Lower lobe of right lung (tissue), 2 donors: ENCODE measurements around the gene VPS33A. TPM values are rescaled to one million over a fixed set of nuclear protein-coding genes. Genes with fewer than 3 reads are reported as not detected.

Experiments used
- ATAC-seq, 2 donors: fragments of 200-7000 bp; cut with Tn5 transposase; one replicate each; pipeline ENCODE4 v1.9.1; 2020 to 2022; ENCODE audit warnings: mild to moderate bottlenecking in 2 of 2, moderate library complexity in 2 of 2
- DNase-seq: peaks from one replicate; pipeline ENCODE4 v3.0.0-alpha.2; 2020
- H3K27ac ChIP-seq: fragments of 200-600 bp; one replicate; pipeline ENCODE4 v1.8.0; 2022
- H3K27me3 ChIP-seq: fragments of 200-600 bp; one replicate; pipeline ENCODE4 v1.8.0; 2022; ENCODE audit warnings: low read depth
- H3K36me3 ChIP-seq: fragments of 200-600 bp; one replicate; pipeline ENCODE4 v1.8.0; 2022; ENCODE audit warnings: mild to moderate bottlenecking
- H3K4me1 ChIP-seq: fragments of 200-600 bp; one replicate; pipeline ENCODE4 v1.8.0; 2022
- H3K4me3 ChIP-seq: fragments of 200-600 bp; one replicate; pipeline ENCODE4 v1.8.0; 2022; ENCODE audit warnings: mild to moderate bottlenecking
- H3K9me3 ChIP-seq: fragments of 200-600 bp; one replicate; pipeline ENCODE4 v1.8.0; 2022
- intact Hi-C: fragments of 100-400 bp; cut with DNase I; formaldehyde crosslinking; loops from one replicate; pipeline ENCODE4 v1.11.0; 2022
- total RNA-seq: library from RNA; stranded (reverse); fragmentation: NEBNext Ultra II Directional; extraction: Animal tissue kit (Norgen Biotek cat#: 25700); gene quantifications from one replicate; pipeline ENCODE4 v1.2.1, GENCODE V29; 2021
- TF ChIP-seq, protein P1 (sequence below): fragments of 200-600 bp; IDR thresholded peaks from one replicate; pipeline ENCODE4 v1.8.0; 2022; ENCODE audit warnings: antibody characterized with exemption, mild to moderate bottlenecking
- donor health status: DM: no; HTN: yes; CAD: no; lungs with severe emphysema.

Gene VPS33A
- total RNA-seq, 1 donor from 2014 or later = 16.2 TPM

DNA sequence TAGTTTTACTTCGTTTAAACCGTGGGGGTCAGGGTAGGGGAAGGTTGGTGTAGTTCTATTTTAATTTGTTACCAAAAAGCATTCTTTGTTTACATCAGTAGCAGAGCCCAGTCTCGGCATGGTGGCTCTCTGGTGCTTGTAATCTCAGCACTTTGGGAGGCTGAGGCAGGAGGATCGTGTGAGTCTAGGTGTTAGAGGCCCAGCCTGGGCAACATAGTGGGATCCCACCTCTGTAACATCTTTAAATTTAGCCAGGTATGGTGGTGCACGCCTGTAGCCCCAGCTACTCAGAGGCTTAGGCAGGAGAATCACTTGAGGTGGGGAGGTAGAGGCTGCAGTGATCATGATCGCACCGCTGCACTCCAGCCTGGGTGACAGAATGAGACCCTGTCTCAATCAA, 81.2 kb downstream of the VPS33A start:
- H3K36me3 ChIP-seq = no peaks in the 10 kb centered on the region
- H3K9me3 ChIP-seq = no peaks in the 10 kb centered on the region
- DNase-seq (no peak), ATAC-seq (no peak)
- intact Hi-C loops = no loop called here
- H3K27me3 ChIP-seq = peaks cover 12% of the 10 kb centered on the region
- H3K4me1 ChIP-seq = peaks cover 11% of the 10 kb centered on the region
- H3K4me3 ChIP-seq = no peak overlapping the region
- TF ChIP-seq, protein P1, sequence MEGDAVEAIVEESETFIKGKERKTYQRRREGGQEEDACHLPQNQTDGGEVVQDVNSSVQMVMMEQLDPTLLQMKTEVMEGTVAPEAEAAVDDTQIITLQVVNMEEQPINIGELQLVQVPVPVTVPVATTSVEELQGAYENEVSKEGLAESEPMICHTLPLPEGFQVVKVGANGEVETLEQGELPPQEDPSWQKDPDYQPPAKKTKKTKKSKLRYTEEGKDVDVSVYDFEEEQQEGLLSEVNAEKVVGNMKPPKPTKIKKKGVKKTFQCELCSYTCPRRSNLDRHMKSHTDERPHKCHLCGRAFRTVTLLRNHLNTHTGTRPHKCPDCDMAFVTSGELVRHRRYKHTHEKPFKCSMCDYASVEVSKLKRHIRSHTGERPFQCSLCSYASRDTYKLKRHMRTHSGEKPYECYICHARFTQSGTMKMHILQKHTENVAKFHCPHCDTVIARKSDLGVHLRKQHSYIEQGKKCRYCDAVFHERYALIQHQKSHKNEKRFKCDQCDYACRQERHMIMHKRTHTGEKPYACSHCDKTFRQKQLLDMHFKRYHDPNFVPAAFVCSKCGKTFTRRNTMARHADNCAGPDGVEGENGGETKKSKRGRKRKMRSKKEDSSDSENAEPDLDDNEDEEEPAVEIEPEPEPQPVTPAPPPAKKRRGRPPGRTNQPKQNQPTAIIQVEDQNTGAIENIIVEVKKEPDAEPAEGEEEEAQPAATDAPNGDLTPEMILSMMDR = no peak
- H3K27ac ChIP-seq = no peak overlapping the region

DNA sequence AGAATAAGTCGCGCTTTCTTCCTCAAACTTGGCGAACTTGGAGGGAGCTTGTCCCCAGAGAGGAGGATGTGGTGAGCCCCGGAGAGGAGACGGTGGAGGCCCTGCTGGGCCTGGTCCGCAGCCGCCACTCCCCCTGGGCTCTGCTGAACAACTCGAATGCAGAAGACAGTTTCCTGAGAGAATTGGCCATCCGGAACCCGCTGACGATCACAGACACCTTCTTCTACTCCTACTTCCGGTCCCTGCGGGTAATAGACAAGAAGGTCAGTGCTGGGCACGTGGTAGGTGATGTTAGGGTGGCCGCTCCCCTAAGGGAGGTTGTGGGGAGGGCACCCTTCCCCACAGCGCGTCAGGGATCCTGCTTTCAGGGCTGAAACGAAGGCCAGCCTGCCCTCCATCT, 81.8 kb downstream of the VPS33A start:
- peaks cover 11% of the 10 kb centered on the region for H3K4me1 ChIP-seq
- no peaks in the 10 kb centered on the region for H3K9me3 ChIP-seq
- no peak overlapping the region for H3K27ac ChIP-seq
- H3K4me3 ChIP-seq = no peak overlapping the region
- ATAC-seq (no peak), DNase-seq (no peak)
- intact Hi-C loops = no loop called here
- H3K36me3 ChIP-seq = no peaks in the 10 kb centered on the region
- H3K27me3 ChIP-seq = peaks cover 12% of the 10 kb centered on the region
- TF ChIP-seq, protein P1 = no peak

DNA sequence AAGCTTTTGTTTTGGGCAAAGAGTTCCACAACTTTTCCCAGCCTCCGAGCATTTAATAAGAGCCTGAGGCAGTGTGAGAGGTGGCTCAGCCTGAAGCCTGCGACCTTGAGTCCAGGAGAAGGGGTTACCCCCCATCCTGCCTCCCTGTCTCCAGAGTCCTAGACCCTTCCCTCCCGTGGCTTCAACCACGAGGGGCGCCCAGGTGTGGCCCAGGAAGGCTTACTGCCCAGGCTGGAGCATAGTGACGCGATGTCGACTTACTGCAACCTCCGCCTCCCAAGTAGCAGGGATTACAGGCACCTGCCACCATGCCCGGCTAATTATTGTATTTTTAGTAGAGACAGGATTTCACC, 82.7 kb downstream of the VPS33A start:
- intact Hi-C loops = no loop called here
- ATAC-seq = peak; percentile 21 to 27
- no peak overlapping the region for H3K27ac ChIP-seq
- H3K4me1 ChIP-seq = peaks cover 11% of the 10 kb centered on the region
- peak overlapping the region; percentile 60 for H3K4me3 ChIP-seq
- no peak for DNase-seq
- H3K27me3 ChIP-seq = peaks cover 12% of the 10 kb centered on the region
- TF ChIP-seq, protein P1 = no peak
- no peaks in the 10 kb centered on the region for H3K9me3 ChIP-seq
- H3K36me3 ChIP-seq = no peaks in the 10 kb centered on the region

DNA sequence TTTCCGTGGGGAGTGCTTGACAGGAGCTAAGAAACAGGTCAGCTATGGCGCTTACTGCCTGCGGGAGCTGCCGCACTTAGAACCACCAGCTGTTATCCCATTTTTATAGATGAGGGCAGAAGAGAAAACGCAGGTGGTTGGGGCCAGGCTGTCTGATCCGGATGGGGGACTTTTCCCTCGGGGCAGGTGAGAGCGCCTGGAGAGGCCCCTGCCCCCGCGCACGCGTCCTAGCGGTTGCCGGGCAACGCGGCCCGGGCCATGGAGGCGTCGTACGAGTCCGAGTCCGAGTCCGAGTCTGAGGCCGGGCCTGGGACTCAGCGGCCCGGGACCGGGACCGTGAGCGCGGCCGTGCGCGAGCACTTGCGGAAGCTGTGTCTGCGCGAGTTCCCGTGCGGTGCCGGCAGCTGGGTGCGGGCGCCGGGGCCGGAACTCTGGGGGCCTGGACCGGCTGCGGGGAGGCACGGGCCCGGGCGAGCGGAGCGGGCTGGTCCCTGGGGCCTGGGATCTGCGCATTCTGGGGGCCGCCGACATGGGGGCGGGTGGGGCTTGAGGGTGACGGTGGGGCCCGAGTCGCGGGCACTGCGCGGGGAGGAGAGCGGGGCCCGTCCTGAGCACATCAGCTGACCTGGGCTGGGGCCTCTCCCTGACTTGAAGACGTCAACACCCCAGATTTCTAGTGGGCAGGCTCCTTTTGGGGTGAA, 83.3 kb downstream of the VPS33A start, which contains the start of gene LRRC43:
Gene LRRC43 (plus strand): TSS at position 237 of the 701 bp plus-strand sequence. CDS start 22 bp downstream, at position 259.
- Histone ChIP-seq H3K36me3 (no peaks in the 10 kb centered on the region), H3K4me1 (peaks cover 11% of the 10 kb centered on the region), H3K4me3 (peak within 1 kb of the TSS; percentile 60), H3K9me3 (no peaks in the 10 kb centered on the region), H3K27me3 (peaks cover 12% of the 10 kb centered on the region), H3K27ac (no peak within 1 kb of the TSS)
- intact Hi-C loops = no loop called here
- DNase-seq (peak; percentile 67), ATAC-seq (peak; percentile 82 to 86)
- TF ChIP-seq, protein P1 = no peak

Other genes with a start within 250 kb of the VPS33A start
- 6.4 TPM for gene BCL7A, start 244.6 kb downstream of the VPS33A start, total RNA-seq
- 55.9 TPM for gene MLXIP, start 187.7 kb downstream of the VPS33A start, total RNA-seq
- not detected for gene IL31, start 92.3 kb downstream of the VPS33A start, total RNA-seq
- 4.2 TPM for gene LRRC43, start 83.4 kb downstream of the VPS33A start, total RNA-seq
- gene B3GNT4, start 62.8 kb downstream of the VPS33A start, total RNA-seq = 0.30 TPM
- 31.1 TPM for gene DIABLO, start 40.4 kb downstream of the VPS33A start, total RNA-seq
- gene CLIP1, start 156.2 kb upstream of the VPS33A start, total RNA-seq = 78.2 TPM
- 23.5 TPM for gene ZCCHC8, start 234.4 kb upstream of the VPS33A start, total RNA-seq